Endodermal cell (in vitro differentiated cells): ENCODE data around the gene ACTL7B. TPM values are rescaled to one million over a fixed set of nuclear protein-coding genes. Genes with fewer than 3 reads are reported as not detected.

Source experiments
- DNase-seq: peaks from one replicate; pipeline ENCODE4 v3.0.0-alpha.2; 2017
- H3K27ac ChIP-seq: 2 replicates; pipeline ENCODE4 v1.5.1; 2013; ENCODE audit warnings: mild to moderate bottlenecking, low read depth, low read length, moderate library complexity
- H3K27me3 ChIP-seq: 2 replicates; pipeline ENCODE4 v1.6.1; 2013; ENCODE audit warnings: mild to moderate bottlenecking, low read length, moderate library complexity; ENCODE audit not compliant: insufficient read depth, control insufficient read depth, poor library complexity, severe bottlenecking
- H3K36me3 ChIP-seq: 2 replicates; pipeline ENCODE4 v1.7.0; 2013; ENCODE audit warnings: mild to moderate bottlenecking, low read length, moderate library complexity; ENCODE audit not compliant: control insufficient read depth, insufficient read depth
- H3K4me1 ChIP-seq: one replicate; pipeline ENCODE4 v1.7.0; 2013; ENCODE audit warnings: low read length; ENCODE audit not compliant: control insufficient read depth, insufficient read depth
- H3K4me3 ChIP-seq: 2 replicates; pipeline ENCODE4 v1.5.1; 2013; ENCODE audit warnings: mild to moderate bottlenecking, low read length, moderate library complexity
- H3K9ac ChIP-seq: 2 replicates; pipeline ENCODE4 v1.6.1; 2013; ENCODE audit warnings: mild to moderate bottlenecking, low read length, moderate library complexity; ENCODE audit not compliant: poor library complexity, severe bottlenecking; ENCODE audit errors: extremely low read depth
- H3K9me3 ChIP-seq: 2 replicates; pipeline ENCODE4 v1.6.1; 2013; ENCODE audit warnings: mild to moderate bottlenecking, low read length, moderate library complexity; ENCODE audit not compliant: control insufficient read depth
- H3K27ac Mint-ChIP-seq: 2 replicates; pipeline ENCODE4 v1.8.0; 2020; ENCODE audit warnings: mixed read lengths
- H3K27me3 Mint-ChIP-seq: 2 replicates; pipeline ENCODE4 v1.8.0; 2021; ENCODE audit warnings: mild to moderate bottlenecking, mixed read lengths; ENCODE audit not compliant: insufficient read depth
- H3K36me3 Mint-ChIP-seq: 2 replicates; pipeline ENCODE4 v1.8.0; 2020; ENCODE audit warnings: low read depth, mixed read lengths
- H3K4me1 Mint-ChIP-seq: 2 replicates; pipeline ENCODE4 v1.8.0; 2020; ENCODE audit warnings: mixed read lengths
- H3K4me3 Mint-ChIP-seq: 2 replicates; pipeline ENCODE4 v1.8.0; 2020; ENCODE audit warnings: mild to moderate bottlenecking, moderate library complexity, mixed read lengths
- H3K9me3 Mint-ChIP-seq: 2 replicates; pipeline ENCODE4 v1.8.0; 2020; ENCODE audit warnings: mild to moderate bottlenecking, mixed read lengths
- WGBS, 2 experiments: methylation state at CpG; one replicate each; pipeline versions ENCODE4 v1.1.5 to v1.1.7; 2013; ENCODE audit warnings: missing lambda C conversion rate in 2 of 2, mixed read lengths in 1 of 2; ENCODE audit not compliant: insufficient coverage in 1 of 2, insufficient read length in 1 of 2; 5-methylcytosine and 5-hydroxymethylcytosine counted together
- total RNA-seq, 2 donors: library from RNA; stranded (reverse); fragmentation: NEBNext Ultra II Directional in 1 of 2; extraction: Animal tissue kit (Norgen Biotek cat#: 25700) in 1 of 2; gene quantifications; 2 replicates in 1 of 2; 3 replicates in 1 of 2; pipeline ENCODE4 v1.2.1, GENCODE V29; 2021
- TF ChIP-seq, protein P1 (sequence below): fragments of 200-600 bp; sonication (generic); conservative IDR thresholded peaks from 2 replicates; pipeline ENCODE4 v1.5.0; 2021; ENCODE audit warnings: antibody characterized with exemption, mild to moderate bottlenecking

ACTL7B gene
- total RNA-seq, 2 donors from 2014 or later, result not detected

DNA sequence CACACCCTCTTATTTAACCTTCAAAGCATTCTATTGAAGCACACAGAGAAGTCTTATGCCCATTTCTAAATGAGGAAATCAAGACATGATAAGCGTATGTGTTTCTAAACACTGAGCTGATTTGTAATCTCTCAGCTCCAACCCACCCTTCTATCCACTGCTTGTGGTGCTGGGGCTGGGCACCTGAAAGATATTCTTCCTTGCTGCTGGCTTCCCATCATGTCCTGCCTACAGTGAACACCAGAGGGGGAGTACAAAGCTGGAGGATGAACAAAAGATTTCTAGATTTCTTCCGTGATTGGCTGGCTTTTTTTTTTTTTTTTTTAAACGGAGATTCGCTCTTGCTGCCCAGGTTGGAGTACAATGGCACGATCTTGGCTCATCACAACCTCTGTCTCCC lies 20.6 kb upstream of the ACTL7B start:
- H3K4me3 Mint-ChIP-seq, result no peak overlapping the region
- no peak overlapping the region for H3K27ac ChIP-seq
- no peak overlapping the region for H3K9ac ChIP-seq
- no peaks in the 10 kb centered on the region for H3K9me3 Mint-ChIP-seq
- H3K27me3 ChIP-seq, result no peaks in the 10 kb centered on the region
- H3K4me1 ChIP-seq, result no peaks in the 10 kb centered on the region
- H3K4me3 ChIP-seq, result no peak overlapping the region
- no peaks in the 10 kb centered on the region for H3K4me1 Mint-ChIP-seq
- no peaks in the 10 kb centered on the region for H3K27me3 Mint-ChIP-seq
- H3K36me3 Mint-ChIP-seq, result peaks cover 76% of the 10 kb centered on the region
- WGBS, 2 experiments, result 81 to 98% methylated on average over 3 to 5 of the region's 5 CpGs
- H3K36me3 ChIP-seq, result peaks cover 87% of the 10 kb centered on the region
- no peak overlapping the region for H3K27ac Mint-ChIP-seq
- no peak for DNase-seq
- H3K9me3 ChIP-seq, result no peaks in the 10 kb centered on the region
- TF ChIP-seq, protein P1, sequence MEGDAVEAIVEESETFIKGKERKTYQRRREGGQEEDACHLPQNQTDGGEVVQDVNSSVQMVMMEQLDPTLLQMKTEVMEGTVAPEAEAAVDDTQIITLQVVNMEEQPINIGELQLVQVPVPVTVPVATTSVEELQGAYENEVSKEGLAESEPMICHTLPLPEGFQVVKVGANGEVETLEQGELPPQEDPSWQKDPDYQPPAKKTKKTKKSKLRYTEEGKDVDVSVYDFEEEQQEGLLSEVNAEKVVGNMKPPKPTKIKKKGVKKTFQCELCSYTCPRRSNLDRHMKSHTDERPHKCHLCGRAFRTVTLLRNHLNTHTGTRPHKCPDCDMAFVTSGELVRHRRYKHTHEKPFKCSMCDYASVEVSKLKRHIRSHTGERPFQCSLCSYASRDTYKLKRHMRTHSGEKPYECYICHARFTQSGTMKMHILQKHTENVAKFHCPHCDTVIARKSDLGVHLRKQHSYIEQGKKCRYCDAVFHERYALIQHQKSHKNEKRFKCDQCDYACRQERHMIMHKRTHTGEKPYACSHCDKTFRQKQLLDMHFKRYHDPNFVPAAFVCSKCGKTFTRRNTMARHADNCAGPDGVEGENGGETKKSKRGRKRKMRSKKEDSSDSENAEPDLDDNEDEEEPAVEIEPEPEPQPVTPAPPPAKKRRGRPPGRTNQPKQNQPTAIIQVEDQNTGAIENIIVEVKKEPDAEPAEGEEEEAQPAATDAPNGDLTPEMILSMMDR, result no peak

DNA sequence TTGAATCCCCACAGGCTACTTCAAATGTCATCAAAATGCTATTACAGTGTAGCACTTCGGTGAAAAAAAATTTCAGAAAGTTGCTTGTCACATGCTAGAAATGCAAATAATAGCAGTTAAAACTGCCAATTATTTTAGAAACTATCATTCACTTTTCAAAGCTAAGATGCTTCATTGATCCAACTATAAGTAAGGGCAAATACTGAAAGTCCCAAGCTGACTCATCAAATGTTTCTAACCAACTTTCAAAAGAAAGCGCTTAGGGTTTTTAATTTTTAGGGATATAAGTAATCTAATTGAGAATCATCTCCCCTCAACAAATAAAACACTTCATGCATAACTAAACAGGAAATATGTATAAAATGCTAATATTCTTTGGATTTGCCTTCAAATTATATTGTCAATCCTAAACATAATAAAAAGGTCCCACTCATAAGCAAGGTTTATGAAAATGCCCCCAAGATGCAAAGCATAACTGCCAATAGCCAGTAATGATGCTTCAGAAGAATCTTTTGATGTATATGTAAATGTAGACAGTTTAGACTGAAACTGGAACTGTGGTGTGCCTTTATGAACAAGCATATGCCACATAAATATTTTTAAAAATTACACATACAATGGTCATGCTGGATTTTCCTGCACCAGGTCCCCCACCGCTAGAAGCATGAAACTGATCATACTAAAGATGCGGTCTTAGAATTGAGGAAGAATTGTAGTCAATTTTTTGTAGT lies 18.4 kb upstream of the ACTL7B start:
- H3K36me3 Mint-ChIP-seq, result peaks cover 79% of the 10 kb centered on the region
- no peak for DNase-seq
- no peak overlapping the region for H3K27ac ChIP-seq
- TF ChIP-seq, protein P1, result no peak
- H3K27me3 Mint-ChIP-seq, result no peaks in the 10 kb centered on the region
- H3K4me1 ChIP-seq, result no peaks in the 10 kb centered on the region
- H3K4me1 Mint-ChIP-seq, result no peaks in the 10 kb centered on the region
- H3K36me3 ChIP-seq, result peaks cover 79% of the 10 kb centered on the region
- no peak overlapping the region for H3K9ac ChIP-seq
- no peaks in the 10 kb centered on the region for H3K27me3 ChIP-seq
- H3K9me3 Mint-ChIP-seq, result no peaks in the 10 kb centered on the region
- no peak overlapping the region for H3K4me3 ChIP-seq
- H3K27ac Mint-ChIP-seq, result no peak overlapping the region
- no peak overlapping the region for H3K4me3 Mint-ChIP-seq
- no peaks in the 10 kb centered on the region for H3K9me3 ChIP-seq
- whole genome bisulfite sequencing, 2 experiments, result 90 to 100% methylated on average over 1 to 3 of the region's 4 CpGs

DNA sequence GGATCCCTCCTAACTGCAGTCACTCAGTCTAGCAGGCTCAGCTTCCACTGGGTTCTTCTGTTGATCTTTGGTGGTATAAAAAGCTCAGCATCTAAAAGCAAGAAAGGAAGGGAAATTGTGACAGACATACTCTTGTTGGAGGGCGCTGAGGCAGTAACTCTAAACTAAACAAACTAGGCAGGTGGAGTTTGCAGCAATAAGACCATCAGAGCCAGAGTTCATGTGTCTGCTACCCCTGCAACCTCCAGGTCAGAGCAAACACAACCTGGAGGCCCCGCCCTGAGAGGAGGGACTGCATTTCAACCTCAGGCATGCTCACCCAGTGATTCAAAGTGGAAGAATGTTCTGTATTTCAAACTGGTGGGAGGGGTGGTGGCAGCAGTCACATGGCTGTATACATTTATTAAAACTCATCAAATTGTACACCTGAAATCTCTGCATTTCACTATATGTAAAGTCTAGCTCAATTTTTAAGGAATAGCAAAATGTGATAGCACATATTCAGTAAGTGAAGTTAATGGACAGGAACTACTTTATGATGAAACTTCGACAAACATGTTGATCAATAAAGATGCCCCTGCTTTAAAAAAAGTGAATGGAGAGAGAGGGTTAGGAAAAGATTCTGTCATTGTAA lies 13.4 kb upstream of the ACTL7B start:
- H3K36me3 Mint-ChIP-seq, result peaks cover 49% of the 10 kb centered on the region
- H3K9me3 Mint-ChIP-seq, result no peaks in the 10 kb centered on the region
- no peak overlapping the region for H3K4me3 ChIP-seq
- DNase-seq, result no peak
- no peak overlapping the region for H3K9ac ChIP-seq
- WGBS, 2 experiments, result 80 to 92% methylated on average over 1 to 3 of the region's 3 CpGs
- peaks cover 55% of the 10 kb centered on the region for H3K36me3 ChIP-seq
- H3K4me3 Mint-ChIP-seq, result no peak overlapping the region
- TF ChIP-seq, protein P1, result no peak
- H3K4me1 ChIP-seq, result no peaks in the 10 kb centered on the region
- H3K9me3 ChIP-seq, result no peaks in the 10 kb centered on the region
- no peak overlapping the region for H3K27ac Mint-ChIP-seq
- no peak overlapping the region for H3K27ac ChIP-seq
- H3K27me3 ChIP-seq, result no peaks in the 10 kb centered on the region
- no peaks in the 10 kb centered on the region for H3K4me1 Mint-ChIP-seq
- H3K27me3 Mint-ChIP-seq, result no peaks in the 10 kb centered on the region
